H1 (cell line): ENCODE data around the gene PLXNB3. TPM values are rescaled to one million over a fixed set of nuclear protein-coding genes. Genes with fewer than 3 reads are reported as not detected.

Experiments used
- CTCF ChIA-PET: fragments of 300-600 bp; sonication (Branson Sonifier 250); formaldehyde crosslinking; loops from one replicate; lab custom pipeline; 2021; ENCODE audit not compliant: partially characterized antibody; lab: Charles Lee
- POLR2A ChIA-PET: fragments of 300-600 bp; sonication (Branson Sonifier 250); formaldehyde crosslinking; loops from one replicate; lab custom pipeline; 2021; ENCODE audit warnings: inconsistent platforms; ENCODE audit not compliant: partially characterized antibody; lab: Charles Lee
- DNase-seq, 2 experiments: peaks; one replicate each; pipeline versions ENCODE4 v3.0.0 to v3.0.0-alpha.2; 2010 to 2022; ENCODE audit warnings: low spot score in 2 of 2, low read depth in 1 of 2, mixed read lengths in 1 of 2
- FAIRE-seq: peaks from 2 replicates; lab custom pipeline; 2011; peaks lifted over from hg19 to GRCh38; lab: Jason Lieb, UNC
- H2AFZ ChIP-seq: 2 replicates; pipeline ENCODE4 v1.8.1; 2012; ENCODE audit warnings: low read length, inconsistent platforms
- H2AK5ac ChIP-seq: 2 replicates; pipeline ENCODE4 v1.6.1; 2013; ENCODE audit warnings: low read depth, low read length
- H2BK120ac ChIP-seq: replicated peaks from 2 replicates; pipeline ENCODE3; 2013; ENCODE audit warnings: low read depth, low read length, inconsistent platforms
- H2BK12ac ChIP-seq: 2 replicates; pipeline ENCODE4 v1.6.1; 2013; ENCODE audit warnings: low read depth, low read length
- H2BK15ac ChIP-seq: 2 replicates; pipeline ENCODE4 v1.6.1; 2013; ENCODE audit warnings: low read length
- H2BK20ac ChIP-seq: 2 replicates; pipeline ENCODE4 v1.6.1; 2013; ENCODE audit warnings: low read length
- H2BK5ac ChIP-seq: 2 replicates; pipeline ENCODE4 v1.6.1; 2013; ENCODE audit warnings: low read depth, low read length
- H3K14ac ChIP-seq: 2 replicates; pipeline ENCODE4 v1.6.1; 2013; ENCODE audit warnings: inconsistent platforms; ENCODE audit not compliant: insufficient read length
- H3K18ac ChIP-seq: 2 replicates; pipeline ENCODE4 v1.6.1; 2013; ENCODE audit warnings: low read length; ENCODE audit errors: extremely low read depth
- H3K23ac ChIP-seq: 2 replicates; pipeline ENCODE4 v1.6.1; 2013; ENCODE audit warnings: inconsistent platforms; ENCODE audit not compliant: insufficient read length
- H3K23me2 ChIP-seq: 2 replicates; pipeline ENCODE4 v1.6.1; 2013; ENCODE audit warnings: low read depth, low read length
- H3K27ac ChIP-seq: 2 replicates; pipeline ENCODE4 v1.6.1; 2011; ENCODE audit warnings: low read depth, low read length, inconsistent platforms
- H3K27me3 ChIP-seq, 4 experiments: replicated peaks in 1 of 4; 1 replicate in 1 of 4; 2 replicates in 3 of 4; pipeline versions ENCODE4 v1.6.1 to v1.8.1; 2011 to 2013; ENCODE audit warnings: low read length in 3 of 4, mild to moderate bottlenecking in 3 of 4, inconsistent platforms in 2 of 4, mixed read lengths in 2 of 4, moderate library complexity in 1 of 4; ENCODE audit not compliant: control insufficient read depth in 3 of 4, insufficient read depth in 3 of 4; ENCODE audit errors: extremely low read depth in 1 of 4
- H3K36me3 ChIP-seq, 4 experiments: 2 replicates each; pipeline versions ENCODE4 v1.6.1 to v1.8.1; 2011 to 2013; ENCODE audit warnings: mild to moderate bottlenecking in 4 of 4, low read length in 3 of 4, moderate library complexity in 2 of 4, control low read depth in 1 of 4, inconsistent platforms in 1 of 4; ENCODE audit not compliant: insufficient read depth in 4 of 4, control insufficient read depth in 2 of 4
- H3K4ac ChIP-seq: replicated peaks from 2 replicates; pipeline ENCODE3; 2013; ENCODE audit warnings: low read length, low read depth, mixed read lengths, inconsistent platforms; ENCODE audit not compliant: insufficient read length
- H3K4me1 ChIP-seq, 4 experiments: replicated peaks in 1 of 4; 1 replicate in 1 of 4; 2 replicates in 3 of 4; pipeline versions ENCODE4 v1.6.1 to v1.8.1; 2011 to 2013; ENCODE audit warnings: low read length in 3 of 4, inconsistent platforms in 2 of 4, mixed read lengths in 1 of 4; ENCODE audit not compliant: insufficient read depth in 4 of 4, control insufficient read depth in 3 of 4
- H3K4me2 ChIP-seq, 2 experiments: 2 replicates each; pipeline versions ENCODE4 v1.6.1 to v1.8.1; 2011 to 2013; ENCODE audit warnings: low read depth in 2 of 2, low read length in 2 of 2, control low read depth in 1 of 2, inconsistent platforms in 1 of 2, mild to moderate bottlenecking in 1 of 2; ENCODE audit not compliant: insufficient read depth in 1 of 2
- H3K4me3 ChIP-seq, 4 experiments: fragments of 200-600, 300-600 bp in 1 of 4; sonication (generic), shearing (Covaris generic), sonication (Bioruptor Twin) in 1 of 4; 2 replicates each; pipeline versions ENCODE4 v1.5.1 to v1.8.1; 2011 to 2016; ENCODE audit warnings: low read length in 4 of 4, low read depth in 3 of 4, control low read depth in 2 of 4, inconsistent platforms in 2 of 4, mild to moderate bottlenecking in 2 of 4, mixed read lengths in 1 of 4, moderate library complexity in 1 of 4; ENCODE audit not compliant: insufficient read depth in 2 of 4; ENCODE audit errors: extremely low read depth in 1 of 4
- H3K56ac ChIP-seq: replicated peaks from 2 replicates; pipeline ENCODE3; 2013; ENCODE audit warnings: low read depth, mild to moderate bottlenecking, mixed read lengths, low read length, inconsistent platforms; ENCODE audit not compliant: insufficient read length
- H3K79me1 ChIP-seq: 2 replicates; pipeline ENCODE4 v1.6.1; 2013; ENCODE audit warnings: low read depth, low read length, control low read depth
- H3K79me2 ChIP-seq, 2 experiments: 2 replicates each; pipeline versions ENCODE4 v1.6.1 to v1.8.1; 2012 to 2013; ENCODE audit warnings: low read length in 2 of 2, mild to moderate bottlenecking in 2 of 2, inconsistent platforms in 1 of 2; ENCODE audit not compliant: insufficient read depth in 2 of 2, control insufficient read depth in 1 of 2
- H3K9ac ChIP-seq, 4 experiments: replicated peaks in 1 of 4; 1 replicate in 1 of 4; 2 replicates in 3 of 4; pipeline versions ENCODE4 v1.6.1 to v1.8.1; 2011 to 2013; ENCODE audit warnings: low read depth in 3 of 4, low read length in 3 of 4, control low read depth in 2 of 4, mild to moderate bottlenecking in 2 of 4, moderate library complexity in 2 of 4, inconsistent platforms in 1 of 4; ENCODE audit errors: extremely low read depth in 1 of 4
- H3K9me3 ChIP-seq, 2 experiments: 2 replicates each; pipeline versions ENCODE4 v1.6.1 to v1.8.1; 2012 to 2013; ENCODE audit warnings: mild to moderate bottlenecking in 2 of 2, moderate library complexity in 2 of 2, control low read depth in 1 of 2, inconsistent platforms in 1 of 2, low read depth in 1 of 2, low read length in 1 of 2, mixed read lengths in 1 of 2; ENCODE audit not compliant: insufficient read depth in 2 of 2
- H4K20me1 ChIP-seq, 2 experiments: replicated peaks in 1 of 2; 2 replicates each; pipeline versions ENCODE3 to v1.8.1; 2011 to 2013; ENCODE audit warnings: inconsistent platforms in 2 of 2, low read length in 2 of 2, mild to moderate bottlenecking in 1 of 2; ENCODE audit not compliant: insufficient read depth in 2 of 2, control insufficient read depth in 1 of 2
- H4K5ac ChIP-seq: 2 replicates; pipeline ENCODE4 v1.6.1; 2013; ENCODE audit warnings: low read length, low read depth, mixed read lengths, inconsistent platforms; ENCODE audit not compliant: insufficient read length
- H4K8ac ChIP-seq: 2 replicates; pipeline ENCODE4 v1.8.0; 2013; ENCODE audit warnings: mild to moderate bottlenecking, moderate library complexity, low read length, inconsistent platforms; ENCODE audit not compliant: insufficient read depth; ENCODE audit errors: extremely low read depth
- H4K91ac ChIP-seq: replicated peaks from 2 replicates; pipeline ENCODE3; 2013; ENCODE audit warnings: low read length, mixed read lengths, inconsistent platforms; ENCODE audit not compliant: insufficient read length
- BACH1 ChIP-seq: IDR thresholded peaks from 2 replicates; pipeline ENCODE4 v1.6.1; 2012; ENCODE audit warnings: low read length, improper control_type of control experiment
- BCL11A ChIP-seq, 2 experiments: IDR thresholded peaks; one replicate each; pipeline ENCODE4 v1.6.1; 2011; ENCODE audit warnings: low read depth in 2 of 2, low read length in 2 of 2, mild to moderate bottlenecking in 2 of 2
- CBX8 ChIP-seq: fragments of 300-800, 300-1000 bp; sonication (generic); IDR thresholded peaks from 2 replicates; pipeline ENCODE4 v1.7.1; 2016; ENCODE audit warnings: low read depth, low read length, borderline replicate concordance
- CHD2 ChIP-seq: IDR thresholded peaks from 2 replicates; pipeline ENCODE4 v1.6.1; 2012; ENCODE audit warnings: low read length, improper control_type of control experiment
- CTBP2 ChIP-seq: IDR thresholded peaks from 2 replicates; pipeline ENCODE4 v1.7.0; 2011; ENCODE audit warnings: borderline replicate concordance, mild to moderate bottlenecking, moderate library complexity, mixed read lengths, low read length; ENCODE audit not compliant: insufficient read depth, insufficient read length
- JUND ChIP-seq: IDR thresholded peaks from 2 replicates; pipeline ENCODE4 v1.6.1; 2011; ENCODE audit warnings: mild to moderate bottlenecking, improper control_type of control experiment, low read length
- PHF8 ChIP-seq: fragments of 200-600 bp; sonication (generic); conservative IDR thresholded peaks from 2 replicates; pipeline ENCODE4 v1.7.1; 2012; ENCODE audit warnings: low read depth, mild to moderate bottlenecking, inconsistent platforms, low read length, moderate library complexity
- POLR2A ChIP-seq, 2 experiments: IDR thresholded peaks; 1 replicate in 1 of 2; 2 replicates in 1 of 2; pipeline ENCODE4 v1.6.1; 2011; ENCODE audit warnings: low read depth in 2 of 2, low read length in 2 of 2, mild to moderate bottlenecking in 2 of 2; ENCODE audit errors: control extremely low read depth in 1 of 2
- SIRT6 ChIP-seq: IDR thresholded peaks from one replicate; pipeline ENCODE4 v1.7.1; 2012; ENCODE audit warnings: low read length, inconsistent platforms
- TAF7 ChIP-seq: optimal IDR thresholded peaks from 2 replicates; pipeline ENCODE3; 2011; ENCODE audit warnings: low read depth, mild to moderate bottlenecking, inconsistent platforms, low read length, moderate library complexity, borderline replicate concordance
- YY1 ChIP-seq: IDR thresholded peaks from 2 replicates; pipeline ENCODE4 v1.6.1; 2011; ENCODE audit warnings: low read depth, mild to moderate bottlenecking, low read length
- ZNF274 ChIP-seq: IDR thresholded peaks from 2 replicates; pipeline ENCODE4 v1.7.0; 2012; ENCODE audit warnings: low read length, borderline replicate concordance; ENCODE audit errors: extremely low read depth
- WGBS, 2 experiments: shearing (Covaris generic) in 1 of 2; methylation state at CpG; one replicate each; pipeline versions ENCODE4 v1.1.6 to v1.1.7; 2013 to 2015; ENCODE audit warnings: low lambda C conversion rate in 2 of 2, mixed read lengths in 2 of 2, inconsistent platforms in 1 of 2, low coverage in 1 of 2, missing lambda C conversion rate in 1 of 2; ENCODE audit not compliant: insufficient replicate concordance in 2 of 2, insufficient coverage in 1 of 2, insufficient read length in 1 of 2; ENCODE audit errors: extremely low coverage in 1 of 2, missing lambda C conversion rate in 1 of 2; 5-methylcytosine and 5-hydroxymethylcytosine counted together
- polyA plus RNA-seq, 7 experiments: library from polyadenylated mRNA; depleted of rRNA in 3 of 7; stranded (reverse) in 5 of 7; unstranded in 2 of 7; fragments of >200 nt in 5 of 7; fragments of 200-250 nt in 2 of 7; gene quantifications; 1 replicate in 5 of 7; 2 replicates in 1 of 7; 4 replicates in 1 of 7; pipeline versions ENCODE4 v1.2.1 to v1.2.3, GENCODE V29; 2011 to 2013; ENCODE audit warnings: missing spikeins in 2 of 7, mixed read lengths in 2 of 7
- total RNA-seq: library from RNA; stranded (reverse); fragmentation: NEBNext Ultra II Directional; extraction: Animal tissue kit (Norgen Biotek cat#: 25700); gene quantifications from 2 replicates; pipeline ENCODE4 v1.2.1, GENCODE V29; 2021
- TF ChIP-seq, protein P1 (sequence below): IDR thresholded peaks from 2 replicates; pipeline ENCODE4 v1.6.1; 2012; ENCODE audit warnings: low read length, inconsistent platforms

Gene PLXNB3
- total and polyA plus RNA-seq, 2 of the 8 experiments (the other 6 are each of a cell fraction or from before 2014, with no cell fraction given) = 1.2 to 2.7 TPM

DNA sequence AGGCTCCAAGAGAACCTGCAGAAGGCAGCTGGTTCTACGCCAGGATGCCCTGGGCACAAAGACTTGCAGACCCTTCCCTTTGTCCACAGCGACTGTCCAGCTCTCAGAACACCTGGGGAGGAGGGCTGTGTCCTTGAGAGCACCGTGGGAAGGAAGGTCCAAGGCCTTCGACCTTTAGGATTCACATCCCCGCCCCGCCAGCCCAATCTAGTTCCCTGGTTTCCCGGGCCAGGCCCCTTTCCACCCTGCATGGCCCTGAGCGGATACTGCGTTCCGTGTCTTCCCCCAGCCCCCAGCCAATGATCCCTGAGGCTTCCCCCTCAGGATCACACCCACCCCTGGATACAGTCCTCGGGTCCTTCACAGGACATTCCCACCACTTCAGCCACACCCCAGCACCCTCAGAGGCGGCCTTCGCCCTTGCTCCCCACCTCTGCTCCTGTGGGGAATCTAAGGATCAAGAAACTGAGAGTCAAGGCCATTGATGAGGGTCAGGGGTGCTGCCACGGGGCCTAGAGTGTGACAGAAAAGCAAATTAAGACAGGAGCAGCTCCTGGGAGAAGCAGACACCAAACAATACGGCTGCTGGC is 30.3 kb upstream of the PLXNB3 start:
- no peak overlapping the region for H4K8ac ChIP-seq
- no peak overlapping the region for H3K4ac ChIP-seq
- no peak overlapping the region for H3K23ac ChIP-seq
- peaks cover 0 to 4% (median 0%) of the 10 kb centered on the region in 4 experiments; a peak in 3 of 7 replicates for H3K4me1 ChIP-seq
- no peak overlapping the region for H2BK20ac ChIP-seq
- WGBS, 2 experiments = 93% methylated on average over 3 of the region's 15 CpGs; no CpG with 5 or more reads in 1 of the 2 experiments
- no peaks in the 10 kb centered on the region for H3K23me2 ChIP-seq
- H3K9ac ChIP-seq = no peak overlapping the region
- no peaks in the 10 kb centered on the region for H3K9me3 ChIP-seq
- H2BK120ac ChIP-seq = no peak overlapping the region
- H3K36me3 ChIP-seq = no peaks in the 10 kb centered on the region
- H3K14ac ChIP-seq = no peak overlapping the region
- no peak overlapping the region for H4K5ac ChIP-seq
- no peak for FAIRE-seq
- H3K27me3 ChIP-seq = no peaks in the 10 kb centered on the region
- H3K4me2 ChIP-seq = no peak overlapping the region
- H3K56ac ChIP-seq = no peak overlapping the region
- ChIA-PET CTCF (interaction anchor here (0.6 kb wide), 1 partner anchor 72 kb away, joined by 3 read pairs; no protein-coding TSS in a partner anchor), POLR2A (interaction anchor here (1.0 to 2.4 kb wide), 2 partner anchors 14 to 114 kb away, joined by 3 to 5 read pairs; no protein-coding TSS in a partner anchor)
- H3K79me2 ChIP-seq = no peaks in the 10 kb centered on the region
- H3K27ac ChIP-seq = no peak overlapping the region
- H2BK12ac ChIP-seq = no peak overlapping the region
- DNase-seq = no peak
- H2AK5ac ChIP-seq = no peak overlapping the region
- no peak overlapping the region for H2AFZ ChIP-seq
- no peaks in the 10 kb centered on the region for H4K20me1 ChIP-seq
- H3K4me3 ChIP-seq = no peak overlapping the region
- no peak overlapping the region for H2BK5ac ChIP-seq
- no peak overlapping the region for H2BK15ac ChIP-seq
- no peak overlapping the region for H4K91ac ChIP-seq
- H3K18ac ChIP-seq = no peak overlapping the region
- no peaks in the 10 kb centered on the region for H3K79me1 ChIP-seq
- TF ChIP-seq CTBP2 (no peak), POLR2A (IDR thresholded peaks at IDR 0.05; ENCODE audit: control extremely low read depth in 1 of 2, low read depth in 2 of 2, low read length in 2 of 2) (no peak), YY1 (no peak), CBX8 (no peak), BACH1 (no peak), PHF8 (no peak), BCL11A (IDR thresholded peaks at IDR 0.05; ENCODE audit: low read depth in 2 of 2, low read length in 2 of 2) (no peak), TAF7 (no peak), JUND (no peak), CHD2 (no peak), SIRT6 (no peak), ZNF274 (no peak)
- TF ChIP-seq, protein P1, sequence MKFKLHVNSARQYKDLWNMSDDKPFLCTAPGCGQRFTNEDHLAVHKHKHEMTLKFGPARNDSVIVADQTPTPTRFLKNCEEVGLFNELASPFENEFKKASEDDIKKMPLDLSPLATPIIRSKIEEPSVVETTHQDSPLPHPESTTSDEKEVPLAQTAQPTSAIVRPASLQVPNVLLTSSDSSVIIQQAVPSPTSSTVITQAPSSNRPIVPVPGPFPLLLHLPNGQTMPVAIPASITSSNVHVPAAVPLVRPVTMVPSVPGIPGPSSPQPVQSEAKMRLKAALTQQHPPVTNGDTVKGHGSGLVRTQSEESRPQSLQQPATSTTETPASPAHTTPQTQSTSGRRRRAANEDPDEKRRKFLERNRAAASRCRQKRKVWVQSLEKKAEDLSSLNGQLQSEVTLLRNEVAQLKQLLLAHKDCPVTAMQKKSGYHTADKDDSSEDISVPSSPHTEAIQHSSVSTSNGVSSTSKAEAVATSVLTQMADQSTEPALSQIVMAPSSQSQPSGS = no peak
